Lung (tissue), 12 donors: ENCODE data around the gene PTPRB. TPM values are rescaled to one million over a fixed set of nuclear protein-coding genes. Genes with fewer than 3 reads are reported as not detected.
A peak's percentile ranks its signal among the peaks of the same experiment; 100 is the strongest.

Experiments used
- ATAC-seq: fragments of 200-7000 bp; cut with Tn5 transposase; one replicate; pipeline ENCODE4 v1.9.1; 2020; ENCODE audit warnings: moderate number of reproducible peaks; ENCODE audit not compliant: insufficient read depth, low FRiP score
- DNase-seq, 3 donors: peaks; one replicate each; pipeline ENCODE4 v3.0.0-alpha.2; 2013 to 2017
- H3K27ac ChIP-seq, 2 donors: one replicate each; pipeline ENCODE4 v1.5.1; 2013; ENCODE audit warnings: mild to moderate bottlenecking in 2 of 2, moderate library complexity in 2 of 2, control low read depth in 1 of 2, inconsistent platforms in 1 of 2, low read depth in 1 of 2, low read length in 1 of 2
- H3K27me3 ChIP-seq, 3 donors: one replicate each; pipeline ENCODE4 v1.5.1; 2013; ENCODE audit warnings: low read length in 2 of 3; ENCODE audit not compliant: control insufficient read depth in 3 of 3, insufficient read depth in 3 of 3
- H3K36me3 ChIP-seq, 4 donors: one replicate each; pipeline ENCODE4 v1.5.1; 2013; ENCODE audit warnings: low read length in 4 of 4, mild to moderate bottlenecking in 1 of 4, moderate library complexity in 1 of 4; ENCODE audit not compliant: control insufficient read depth in 4 of 4, insufficient read depth in 4 of 4
- H3K4me1 ChIP-seq, 5 donors: one replicate each; pipeline ENCODE4 v1.5.1; 2013; ENCODE audit warnings: low read length in 5 of 5, mild to moderate bottlenecking in 2 of 5, moderate library complexity in 1 of 5; ENCODE audit not compliant: control insufficient read depth in 5 of 5, insufficient read depth in 5 of 5
- H3K4me3 ChIP-seq: one replicate; pipeline ENCODE4 v1.5.1; 2013; ENCODE audit warnings: mild to moderate bottlenecking, control low read depth, moderate library complexity
- H3K9ac ChIP-seq, 2 donors: one replicate each; pipeline ENCODE4 v1.5.1; 2013; ENCODE audit warnings: low read length in 2 of 2, control low read depth in 1 of 2; ENCODE audit not compliant: insufficient read depth in 1 of 2
- H3K9me3 ChIP-seq, 4 donors: one replicate each; pipeline ENCODE4 v1.5.1; 2013; ENCODE audit warnings: low read length in 3 of 4, mild to moderate bottlenecking in 1 of 4, moderate library complexity in 1 of 4; ENCODE audit not compliant: control insufficient read depth in 4 of 4, insufficient read depth in 3 of 4
- WGBS, 2 donors: extraction: QIAGEN DNeasy Blood & Tissue Kit; methylation state at CpG; one replicate each; pipeline ENCODE4 v1.1.7; 2013; 5-methylcytosine and 5-hydroxymethylcytosine counted together
- polyA plus RNA-seq, 2 donors: library from polyadenylated mRNA; stranded (reverse); fragments of 200-250 nt; gene quantifications; one replicate each; pipeline ENCODE4 v1.2.1, GENCODE V29; 2013
- total RNA-seq, 2 donors: library from RNA; depleted of rRNA in 1 of 2; stranded (reverse); fragments of >200 nt in 1 of 2; gene quantifications; one replicate each; pipeline ENCODE4 v1.2.1, GENCODE V29; 2014 to 2021
- TF ChIP-seq, protein P1 (sequence below): IDR thresholded peaks from 2 replicates; pipeline ENCODE4 v1.5.1; 2012; ENCODE audit warnings: mild to moderate bottlenecking; ENCODE audit errors: control extremely low read depth, extremely low read depth
- donor health status: control.
- donor health status: control.
- donor health status: Bipolar disorder and iron deficiency.
- donor health status: healthy.
- donor health status: DM: yes; HTN: yes; CAD: no.

Gene PTPRB
- total and polyA plus RNA-seq, 4 donors: 15.5 to 93.6 (median 47.9) TPM

DNA sequence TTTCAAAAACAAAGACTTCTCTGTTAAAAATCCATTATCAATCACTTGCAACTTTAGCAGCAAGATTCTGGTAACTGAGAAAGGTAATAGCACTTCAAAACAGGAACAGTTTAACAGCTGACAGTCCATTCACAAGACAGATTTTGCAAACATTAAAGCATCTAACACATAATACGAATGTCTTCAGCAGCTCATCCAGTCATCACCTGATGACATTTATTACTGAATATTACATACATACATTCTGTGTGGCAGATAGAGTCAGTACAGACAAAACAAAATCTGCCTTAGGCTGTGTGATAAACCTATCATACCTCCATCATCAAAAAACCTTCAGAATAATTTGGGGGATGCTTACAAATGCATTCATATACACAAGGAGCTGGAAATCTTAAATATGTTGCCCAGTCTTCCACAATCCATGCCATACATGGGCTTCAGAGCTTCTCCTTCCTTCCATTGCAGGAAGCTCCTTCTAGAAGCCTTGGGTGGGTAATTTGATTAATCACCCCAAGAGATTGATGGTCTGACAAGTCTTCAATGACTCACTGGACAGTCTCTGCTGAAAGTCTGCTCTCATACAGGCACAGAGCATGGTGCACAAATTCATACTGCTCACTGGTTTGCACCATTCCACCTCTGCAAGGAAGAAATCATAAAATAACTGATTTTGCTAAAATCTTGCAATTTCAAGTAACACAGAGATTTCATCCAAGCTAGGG, 1.6 kb upstream of the PTPRB start:
- WGBS, 2 donors: 78 to 84% methylated on average over 1 of the region's 1 CpG
- Histone ChIP-seq H3K9me3 (no peaks in the 10 kb centered on the region), H3K36me3 (no peaks in the 10 kb centered on the region), H3K27ac (no peak overlapping the region), H3K4me3 (no peak overlapping the region), H3K4me1 (peaks cover 0 to 7% (median 0%) of the 10 kb centered on the region in 5 donors), H3K27me3 (no peaks in the 10 kb centered on the region), H3K9ac (no peak overlapping the region)
- DNase-seq: no peak
- no peak for ATAC-seq
- TF ChIP-seq, protein P1, sequence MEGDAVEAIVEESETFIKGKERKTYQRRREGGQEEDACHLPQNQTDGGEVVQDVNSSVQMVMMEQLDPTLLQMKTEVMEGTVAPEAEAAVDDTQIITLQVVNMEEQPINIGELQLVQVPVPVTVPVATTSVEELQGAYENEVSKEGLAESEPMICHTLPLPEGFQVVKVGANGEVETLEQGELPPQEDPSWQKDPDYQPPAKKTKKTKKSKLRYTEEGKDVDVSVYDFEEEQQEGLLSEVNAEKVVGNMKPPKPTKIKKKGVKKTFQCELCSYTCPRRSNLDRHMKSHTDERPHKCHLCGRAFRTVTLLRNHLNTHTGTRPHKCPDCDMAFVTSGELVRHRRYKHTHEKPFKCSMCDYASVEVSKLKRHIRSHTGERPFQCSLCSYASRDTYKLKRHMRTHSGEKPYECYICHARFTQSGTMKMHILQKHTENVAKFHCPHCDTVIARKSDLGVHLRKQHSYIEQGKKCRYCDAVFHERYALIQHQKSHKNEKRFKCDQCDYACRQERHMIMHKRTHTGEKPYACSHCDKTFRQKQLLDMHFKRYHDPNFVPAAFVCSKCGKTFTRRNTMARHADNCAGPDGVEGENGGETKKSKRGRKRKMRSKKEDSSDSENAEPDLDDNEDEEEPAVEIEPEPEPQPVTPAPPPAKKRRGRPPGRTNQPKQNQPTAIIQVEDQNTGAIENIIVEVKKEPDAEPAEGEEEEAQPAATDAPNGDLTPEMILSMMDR: no peak

DNA sequence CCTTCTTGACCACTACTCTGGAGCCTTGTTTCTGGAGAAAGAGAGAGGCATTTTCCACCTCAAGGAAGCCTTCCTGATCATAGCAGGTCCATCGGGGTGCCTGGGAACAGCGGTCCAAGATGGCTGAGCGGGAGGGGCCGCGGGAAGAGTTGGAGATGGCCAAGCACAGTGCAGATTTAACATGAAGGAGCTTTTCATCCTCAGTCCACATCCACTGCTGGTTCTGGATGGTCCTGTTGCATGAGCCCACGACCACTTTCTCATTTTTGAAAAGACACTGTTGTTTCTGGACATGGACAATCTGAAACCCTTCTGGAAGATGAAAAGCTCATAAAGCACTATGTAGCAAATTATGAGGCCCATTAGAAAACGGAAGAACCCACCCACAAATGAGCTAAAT, 1.5 kb downstream of the PTPRB start:
- Histone ChIP-seq H3K36me3 (no peaks in the 10 kb centered on the region), H3K4me1 (peaks cover 0 to 7% (median 0%) of the 10 kb centered on the region in 5 donors), H3K27me3 (no peaks in the 10 kb centered on the region), H3K4me3 (no peak overlapping the region), H3K9ac (no peak overlapping the region), H3K9me3 (no peaks in the 10 kb centered on the region), H3K27ac (peak overlapping the region in 1 of 2 donors; percentile 41)
- DNase-seq (no peak), ATAC-seq (no peak)
- 72 to 81% methylated on average over 7 of the region's 7 CpGs for WGBS, 2 donors
- TF ChIP-seq, protein P1: no peak

DNA sequence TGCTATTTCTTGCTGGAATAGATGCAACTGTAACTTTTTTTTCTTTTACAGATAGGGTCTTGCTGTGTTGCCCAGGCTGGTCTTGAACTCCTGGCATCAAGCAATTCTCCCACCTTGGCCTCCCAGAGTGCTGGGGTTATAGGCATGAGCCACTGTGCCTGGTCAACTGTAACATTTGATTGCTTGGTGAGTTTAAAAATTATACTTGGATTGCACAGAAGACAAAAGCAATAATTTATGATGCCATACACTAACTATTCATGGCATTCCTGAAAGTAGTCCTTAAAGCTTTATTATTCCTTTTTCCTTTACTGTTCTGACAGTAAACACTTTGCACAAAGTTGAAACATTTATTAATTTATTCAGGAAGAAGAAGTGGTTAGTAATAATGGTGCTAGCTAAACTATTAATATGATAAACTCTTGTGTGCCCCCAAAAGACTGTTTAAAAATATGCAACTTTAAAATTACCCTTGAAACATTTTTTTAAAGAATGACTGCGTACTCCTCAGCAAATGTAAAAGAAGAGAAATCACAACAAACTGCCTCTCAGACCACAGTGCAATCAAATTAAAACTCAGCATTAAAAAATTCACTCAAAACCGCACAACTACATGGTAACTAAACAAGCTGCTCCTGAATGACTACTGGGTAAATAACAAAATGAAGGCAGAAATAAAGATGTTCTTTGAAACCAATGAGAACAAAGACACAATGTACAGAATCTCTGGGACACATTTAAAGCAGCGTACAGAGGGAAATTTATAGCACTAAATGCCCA, 8.3 kb downstream of the PTPRB start:
- no peak overlapping the region for H3K9ac ChIP-seq
- DNase-seq (no peak), ATAC-seq (no peak)
- H3K4me1 ChIP-seq: peaks cover 0 to 3% (median 0%) of the 10 kb centered on the region in 5 donors
- no peak overlapping the region for H3K27ac ChIP-seq
- H3K36me3 ChIP-seq: no peaks in the 10 kb centered on the region
- 75 to 77% methylated on average over 3 of the region's 3 CpGs for WGBS, 2 donors
- TF ChIP-seq, protein P1: no peak
- H3K4me3 ChIP-seq: no peak overlapping the region
- no peaks in the 10 kb centered on the region for H3K9me3 ChIP-seq
- H3K27me3 ChIP-seq: peaks cover 0 to 3% (median 0%) of the 10 kb centered on the region in 3 donors
